Endothelial cell of umbilical vein (primary cell): ENCODE results near the gene KCNJ16.

Source experiments
- EZH2 ChIP-seq: IDR thresholded peaks from 2 replicates; pipeline ENCODE4 v1.6.1; 2012; ENCODE audit warnings: borderline replicate concordance, low read depth, mild to moderate bottlenecking, moderate library complexity, low read length, inconsistent platforms; ENCODE audit not compliant: severe bottlenecking
- MYC ChIP-seq: IDR thresholded peaks from one replicate; pipeline ENCODE4 v1.6.1; 2011; ENCODE audit warnings: mild to moderate bottlenecking, low read depth, low read length
- POLR2AphosphoS5 ChIP-seq: IDR thresholded peaks from 2 replicates; pipeline ENCODE4 v1.6.1; 2012; ENCODE audit warnings: low read depth, mild to moderate bottlenecking, control low read depth, low read length, moderate library complexity; ENCODE audit not compliant: insufficient read depth
- TF ChIP-seq, protein P1 (sequence below), 2 donors: IDR thresholded peaks; 1 replicate in 1 of 2; 2 replicates in 1 of 2; pipeline ENCODE4 v1.5.1; 2011; ENCODE audit warnings: low read length in 2 of 2, mild to moderate bottlenecking in 2 of 2, moderate library complexity in 2 of 2, control low read depth in 1 of 2, inconsistent platforms in 1 of 2, low read depth in 1 of 2; ENCODE audit not compliant: insufficient read depth in 1 of 2; ENCODE audit errors: extremely low read depth in 1 of 2
- TF ChIP-seq, protein P2 (sequence below): IDR thresholded peaks from 2 replicates; pipeline ENCODE4 v1.6.1; 2011; ENCODE audit not compliant: insufficient read depth, insufficient read length

GRCh38 chr17:70047619-70048419, 27.2 kb upstream of the KCNJ16 start:
- TF ChIP-seq, protein P1, sequence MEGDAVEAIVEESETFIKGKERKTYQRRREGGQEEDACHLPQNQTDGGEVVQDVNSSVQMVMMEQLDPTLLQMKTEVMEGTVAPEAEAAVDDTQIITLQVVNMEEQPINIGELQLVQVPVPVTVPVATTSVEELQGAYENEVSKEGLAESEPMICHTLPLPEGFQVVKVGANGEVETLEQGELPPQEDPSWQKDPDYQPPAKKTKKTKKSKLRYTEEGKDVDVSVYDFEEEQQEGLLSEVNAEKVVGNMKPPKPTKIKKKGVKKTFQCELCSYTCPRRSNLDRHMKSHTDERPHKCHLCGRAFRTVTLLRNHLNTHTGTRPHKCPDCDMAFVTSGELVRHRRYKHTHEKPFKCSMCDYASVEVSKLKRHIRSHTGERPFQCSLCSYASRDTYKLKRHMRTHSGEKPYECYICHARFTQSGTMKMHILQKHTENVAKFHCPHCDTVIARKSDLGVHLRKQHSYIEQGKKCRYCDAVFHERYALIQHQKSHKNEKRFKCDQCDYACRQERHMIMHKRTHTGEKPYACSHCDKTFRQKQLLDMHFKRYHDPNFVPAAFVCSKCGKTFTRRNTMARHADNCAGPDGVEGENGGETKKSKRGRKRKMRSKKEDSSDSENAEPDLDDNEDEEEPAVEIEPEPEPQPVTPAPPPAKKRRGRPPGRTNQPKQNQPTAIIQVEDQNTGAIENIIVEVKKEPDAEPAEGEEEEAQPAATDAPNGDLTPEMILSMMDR (IDR thresholded peaks at IDR 0.05; ENCODE audit: extremely low read depth in 1 of 2, insufficient read depth in 1 of 2, low read depth in 1 of 2, low read length in 2 of 2): no peak
- no peak for TF ChIP-seq MYC
- TF ChIP-seq POLR2AphosphoS5: no peak
- no peak for TF ChIP-seq EZH2
- TF ChIP-seq, protein P2, sequence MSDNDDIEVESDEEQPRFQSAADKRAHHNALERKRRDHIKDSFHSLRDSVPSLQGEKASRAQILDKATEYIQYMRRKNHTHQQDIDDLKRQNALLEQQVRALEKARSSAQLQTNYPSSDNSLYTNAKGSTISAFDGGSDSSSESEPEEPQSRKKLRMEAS: no peak
